Epithelial cell of prostate (primary cell): ENCODE data around the gene TMEM40.

Source experiments
- DNase-seq: peaks from one replicate; pipeline ENCODE4 v3.0.0-alpha.2; 2011; ENCODE audit warnings: low read depth, low spot score
- H3K27ac ChIP-seq: fragments of 450-650 bp; 2 replicates; pipeline ENCODE4 v1.5.1; 2017; ENCODE audit warnings: mild to moderate bottlenecking

TMEM40 gene

GRCh38 chr3:12753275-12754028 lies 5.6 kb downstream of the TMEM40 start:
- H3K27ac ChIP-seq, result peak overlapping the region; percentile 99
- DNase-seq, result no peak

- H3K27ac ChIP-seq, result peak overlapping the region; percentile 99
- DNase-seq, result no peak
Measured at GRCh38 chr3:12752809-12753208, 6.2 kb downstream of the TMEM40 start.

- peak overlapping the region; percentile 99 for H3K27ac ChIP-seq
- DNase-seq, result no peak
Measured at GRCh38 chr3:12752102-12752501, 7.0 kb downstream of the TMEM40 start.

- DNase-seq, result no peak
- H3K27ac ChIP-seq, result peak overlapping the region; percentile 99
Measured at GRCh38 chr3:12751571-12751970, 7.5 kb downstream of the TMEM40 start.

GRCh38 chr3:12750658-12751071 lies 8.4 kb downstream of the TMEM40 start:
- peak overlapping the region; percentile 99 for H3K27ac ChIP-seq
- no peak for DNase-seq

- DNase-seq, result no peak
- H3K27ac ChIP-seq, result peak overlapping the region; percentile 99
Measured at GRCh38 chr3:12750223-12750622, 8.8 kb downstream of the TMEM40 start.

GRCh38 chr3:12748477-12748876 lies 10.6 kb downstream of the TMEM40 start:
- no peak for DNase-seq
- no peak overlapping the region for H3K27ac ChIP-seq

- H3K27ac ChIP-seq, result no peak overlapping the region
- DNase-seq, result no peak
Measured at GRCh38 chr3:12746419-12746818, 12.6 kb downstream of the TMEM40 start.

GRCh38 chr3:12744326-12744725 lies 14.7 kb downstream of the TMEM40 start:
- no peak for DNase-seq
- H3K27ac ChIP-seq, result no peak overlapping the region

GRCh38 chr3:12743583-12743982 lies 15.5 kb downstream of the TMEM40 start:
- DNase-seq, result no peak

GRCh38 chr3:12742330-12743107 lies 16.5 kb downstream of the TMEM40 start:
- H3K27ac ChIP-seq, result no peak overlapping the region
- no peak for DNase-seq

More at GRCh38 chr3:12743583-12743982, 15.5 kb downstream of the TMEM40 start:
- H3K27ac ChIP-seq, result no peak overlapping the region

- H3K27ac ChIP-seq, result no peak overlapping the region
- DNase-seq, result no peak
Measured at GRCh38 chr3:12741209-12741608, 17.9 kb downstream of the TMEM40 start.

- no peak overlapping the region for H3K27ac ChIP-seq
- no peak for DNase-seq
Measured at GRCh38 chr3:12737833-12738232, 21.2 kb downstream of the TMEM40 start.

- DNase-seq, result no peak
- no peak overlapping the region for H3K27ac ChIP-seq
Measured at GRCh38 chr3:12737319-12737718, 21.7 kb downstream of the TMEM40 start.

- DNase-seq, result no peak
- no peak overlapping the region for H3K27ac ChIP-seq
Measured at GRCh38 chr3:12734960-12735359, 24.1 kb downstream of the TMEM40 start.

- no peak for DNase-seq
- no peak overlapping the region for H3K27ac ChIP-seq
Measured at GRCh38 chr3:12733566-12733965, 25.5 kb downstream of the TMEM40 start.

GRCh38 chr3:12730506-12731242 lies 28.4 kb downstream of the TMEM40 start:
- peak overlapping the region; percentile 31 for H3K27ac ChIP-seq
- peak; percentile 37 for DNase-seq

- no peak for DNase-seq
- no peak overlapping the region for H3K27ac ChIP-seq
Measured at GRCh38 chr3:12729051-12729651, 29.9 kb downstream of the TMEM40 start.

GRCh38 chr3:12727937-12728336 lies 31.1 kb downstream of the TMEM40 start:
- no peak for DNase-seq

GRCh38 chr3:12727481-12727880 lies 31.6 kb downstream of the TMEM40 start:
- H3K27ac ChIP-seq, result no peak overlapping the region
- no peak for DNase-seq

More at GRCh38 chr3:12727937-12728336, 31.1 kb downstream of the TMEM40 start:
- no peak overlapping the region for H3K27ac ChIP-seq
